Nephron progenitor cell (in vitro differentiated cells): Measurements from ENCODE around the gene BATF.

Source experiments
- DNase-seq: peaks from one replicate; pipeline ENCODE4 v3.0.0; 2021
- H3K27ac Mint-ChIP-seq: 2 replicates; pipeline ENCODE4 v1.8.0; 2021; ENCODE audit warnings: mild to moderate bottlenecking, moderate library complexity, mixed read lengths
- H3K27me3 Mint-ChIP-seq: 2 replicates; pipeline ENCODE4 v1.8.0; 2021; ENCODE audit warnings: mild to moderate bottlenecking, low read depth, mixed read lengths; ENCODE audit not compliant: poor library complexity
- H3K36me3 Mint-ChIP-seq: 2 replicates; pipeline ENCODE4 v1.8.0; 2021; ENCODE audit warnings: low read depth, mixed read lengths
- H3K4me1 Mint-ChIP-seq: 2 replicates; pipeline ENCODE4 v1.8.0; 2021; ENCODE audit warnings: mixed read lengths
- H3K4me3 Mint-ChIP-seq: 2 replicates; pipeline ENCODE4 v1.8.0; 2021; ENCODE audit warnings: mild to moderate bottlenecking, moderate library complexity, mixed read lengths
- H3K9me3 Mint-ChIP-seq: 2 replicates; pipeline ENCODE4 v1.8.0; 2021; ENCODE audit warnings: mild to moderate bottlenecking, moderate library complexity, mixed read lengths
- CTCF ChIP-seq: fragments of 200-600 bp; sonication (generic); IDR thresholded peaks from 2 replicates; pipeline ENCODE4 v1.5.0; 2021; ENCODE audit warnings: antibody characterized with exemption

The BATF gene

GRCh38 chr14:75506930-75507329 is 15.3 kb upstream of the BATF start:
- TF ChIP-seq CTCF: no peak
- H3K27ac Mint-ChIP-seq: no peak overlapping the region
- H3K27me3 Mint-ChIP-seq: no peaks in the 10 kb centered on the region
- H3K9me3 Mint-ChIP-seq: peaks cover 39% of the 10 kb centered on the region
- H3K36me3 Mint-ChIP-seq: no peaks in the 10 kb centered on the region
- no peaks in the 10 kb centered on the region for H3K4me1 Mint-ChIP-seq
- DNase-seq: no peak
- no peak overlapping the region for H3K4me3 Mint-ChIP-seq

GRCh38 chr14:75510547-75510946 is 11.7 kb upstream of the BATF start:
- TF ChIP-seq CTCF: no peak
- no peak overlapping the region for H3K4me3 Mint-ChIP-seq
- peaks cover 39% of the 10 kb centered on the region for H3K9me3 Mint-ChIP-seq
- DNase-seq: no peak
- peaks cover 6% of the 10 kb centered on the region for H3K4me1 Mint-ChIP-seq
- H3K27me3 Mint-ChIP-seq: peaks cover 4% of the 10 kb centered on the region
- H3K27ac Mint-ChIP-seq: no peak overlapping the region
- H3K36me3 Mint-ChIP-seq: no peaks in the 10 kb centered on the region

GRCh38 chr14:75511201-75511600 is 11.1 kb upstream of the BATF start:
- Mint-ChIP-seq H3K4me3 (no peak overlapping the region), H3K4me1 (peaks cover 13% of the 10 kb centered on the region), H3K27ac (no peak overlapping the region), H3K36me3 (no peaks in the 10 kb centered on the region), H3K27me3 (peaks cover 4% of the 10 kb centered on the region), H3K9me3 (peaks cover 34% of the 10 kb centered on the region)
- no peak for TF ChIP-seq CTCF
- DNase-seq: no peak

GRCh38 chr14:75513911-75514672 is 8.2 kb upstream of the BATF start:
- DNase-seq: no peak
- peaks cover 13% of the 10 kb centered on the region for H3K4me1 Mint-ChIP-seq
- H3K36me3 Mint-ChIP-seq: no peaks in the 10 kb centered on the region
- no peak overlapping the region for H3K27ac Mint-ChIP-seq
- H3K27me3 Mint-ChIP-seq: peaks cover 4% of the 10 kb centered on the region
- TF ChIP-seq CTCF: no peak
- peaks cover 19% of the 10 kb centered on the region for H3K9me3 Mint-ChIP-seq
- no peak overlapping the region for H3K4me3 Mint-ChIP-seq

GRCh38 chr14:75514673-75515628 is 7.3 kb upstream of the BATF start:
- peaks cover 4% of the 10 kb centered on the region for H3K27me3 Mint-ChIP-seq
- H3K27ac Mint-ChIP-seq: no peak overlapping the region
- TF ChIP-seq CTCF: no peak
- no peak for DNase-seq
- H3K36me3 Mint-ChIP-seq: no peaks in the 10 kb centered on the region
- H3K4me1 Mint-ChIP-seq: peaks cover 16% of the 10 kb centered on the region
- H3K4me3 Mint-ChIP-seq: no peak overlapping the region
- peaks cover 16% of the 10 kb centered on the region for H3K9me3 Mint-ChIP-seq
